GM23248 (cell line): ENCODE data around the gene CD164. TPM values are rescaled to one million over a fixed set of nuclear protein-coding genes. Genes with fewer than 3 reads are reported as not detected.

ENCODE experiments used
- DNase-seq: peaks from one replicate; pipeline ENCODE4 v3.0.0-alpha.2; 2015
- H2AFZ ChIP-seq: fragments of 200-600 bp; sonication (generic); 2 replicates; pipeline ENCODE4 v1.6.1; 2016; ENCODE audit warnings: antibody characterized with exemption
- H3F3A ChIP-seq: fragments of 200-600 bp; sonication (generic); 2 replicates; pipeline ENCODE4 v1.6.1; 2016; ENCODE audit warnings: mild to moderate bottlenecking, antibody characterized with exemption, mixed run types; ENCODE audit not compliant: insufficient read depth
- H3K27ac ChIP-seq: fragments of 200-600 bp; sonication (generic); 2 replicates; pipeline ENCODE4 v1.5.1; 2016; ENCODE audit warnings: mild to moderate bottlenecking
- H3K27me3 ChIP-seq: fragments of 200-600 bp; sonication (generic); replicated peaks from 2 replicates; pipeline ENCODE4 v1.6.1; 2016; ENCODE audit warnings: mild to moderate bottlenecking; ENCODE audit not compliant: insufficient read depth
- H3K36me3 ChIP-seq: fragments of 200-600 bp; sonication (generic); 2 replicates; pipeline ENCODE4 v1.6.1; 2016; ENCODE audit warnings: low read depth, mild to moderate bottlenecking
- H3K4me1 ChIP-seq: fragments of 200-600 bp; sonication (generic); 2 replicates; pipeline ENCODE4 v1.6.1; 2016; ENCODE audit warnings: mild to moderate bottlenecking; ENCODE audit not compliant: insufficient read depth
- H3K4me2 ChIP-seq: fragments of 200-600 bp; sonication (generic); one replicate; pipeline ENCODE4 v1.6.1; 2016; ENCODE audit warnings: mild to moderate bottlenecking; ENCODE audit not compliant: unreplicated experiment
- H3K4me3 ChIP-seq: fragments of 200-600 bp; sonication (generic); 2 replicates; pipeline ENCODE4 v1.5.1; 2016; ENCODE audit warnings: mild to moderate bottlenecking
- H3K79me2 ChIP-seq: fragments of 200-600 bp; sonication (generic); 2 replicates; pipeline ENCODE4 v1.6.1; 2016; ENCODE audit warnings: mild to moderate bottlenecking; ENCODE audit not compliant: insufficient read depth
- H3K9ac ChIP-seq: fragments of 200-600 bp; sonication (generic); 2 replicates; pipeline ENCODE4 v1.6.1; 2016; ENCODE audit warnings: mild to moderate bottlenecking
- H3K9me2 ChIP-seq: fragments of 200-600 bp; sonication (generic); 2 replicates; pipeline ENCODE4 v1.6.1; 2016; ENCODE audit warnings: mixed run types, mild to moderate bottlenecking, moderate library complexity; ENCODE audit not compliant: insufficient read depth
- H3K9me3 ChIP-seq: fragments of 200-600 bp; sonication (generic); one replicate; pipeline ENCODE4 v1.6.1; 2017; ENCODE audit warnings: low read depth
- H4K20me1 ChIP-seq: fragments of 200-600 bp; sonication (generic); 2 replicates; pipeline ENCODE4 v1.6.0; 2016; ENCODE audit not compliant: insufficient read depth
- EZH2 ChIP-seq: fragments of 200-600 bp; sonication (generic); IDR thresholded peaks from 2 replicates; pipeline ENCODE4 v1.6.1; 2018; ENCODE audit warnings: antibody characterized with exemption, mild to moderate bottlenecking; ENCODE audit not compliant: insufficient read depth, poor library complexity, severe bottlenecking
- EZH2phosphoT487 ChIP-seq: fragments of 200-600 bp; sonication (generic); IDR thresholded peaks from 2 replicates; pipeline ENCODE4 v1.6.1; 2018; ENCODE audit warnings: antibody characterized with exemption, moderate library complexity, mild to moderate bottlenecking, low read depth; ENCODE audit not compliant: insufficient read depth
- WGBS, 2 experiments: methylation state at CpG; one replicate each; pipeline ENCODE4 v1.1.6; 2015 to 2017; ENCODE audit warnings: low lambda C conversion rate in 2 of 2, low coverage in 1 of 2; ENCODE audit errors: missing lambda C conversion rate in 2 of 2; 5-methylcytosine and 5-hydroxymethylcytosine counted together
- in situ Hi-C: fragments of 300-500 bp; cut with MboI; formaldehyde crosslinking; loops from 2 replicates; pipeline ENCODE4 v1.15.0; 2020
- polyA plus RNA-seq: library from polyadenylated mRNA; unstranded; fragments of >200 nt; fragmentation: Nextera tagmentation; extraction: Ambion mirVana; gene quantifications from 2 replicates; pipeline ENCODE4 v1.2.1, GENCODE V29; 2016
- total RNA-seq: library from RNA; depleted of rRNA; stranded (reverse); fragments of >200 nt; shearing (Covaris generic); gene quantifications from 2 replicates; pipeline ENCODE4 v1.2.3, GENCODE V29; 2014

The CD164 gene
- total and polyA plus RNA-seq, 2 experiments from 2014 or later, result 302 to 437 TPM

GRCh38 chr6:109360791-109361190, 21.5 kb downstream of the CD164 start:
- no peak for DNase-seq
- peaks cover 57% of the 10 kb centered on the region for H3K36me3 ChIP-seq

GRCh38 chr6:109360281-109360680, 22.0 kb downstream of the CD164 start:
- in situ Hi-C loops, result no loop called here
- H3K27me3 ChIP-seq, result no peaks in the 10 kb centered on the region
- WGBS, 2 experiments, result 95 to 96% methylated on average over 1 of the region's 1 CpG
- H3K4me1 ChIP-seq, result no peaks in the 10 kb centered on the region
- no peaks in the 10 kb centered on the region for H4K20me1 ChIP-seq
- H3K27ac ChIP-seq, result no peak overlapping the region
- no peak overlapping the region for H3K4me2 ChIP-seq
- no peak overlapping the region for H3K4me3 ChIP-seq
- H3K79me2 ChIP-seq, result peaks cover 49% of the 10 kb centered on the region
- no peak overlapping the region for H2AFZ ChIP-seq
- H3K9me2 ChIP-seq, result no peaks in the 10 kb centered on the region
- no peaks in the 10 kb centered on the region for H3K9me3 ChIP-seq
- no peak for DNase-seq
- TF ChIP-seq EZH2phosphoT487, result no peak
- no peak overlapping the region for H3K9ac ChIP-seq
- peaks cover 58% of the 10 kb centered on the region for H3K36me3 ChIP-seq
- H3F3A ChIP-seq, result peaks cover 11% of the 10 kb centered on the region; the same call in 1 of the 2 replicates

More at GRCh38 chr6:109360791-109361190, 21.5 kb downstream of the CD164 start:
- H2AFZ ChIP-seq, result no peak overlapping the region
- peaks cover 54% of the 10 kb centered on the region for H3K79me2 ChIP-seq
- no peaks in the 10 kb centered on the region for H3K27me3 ChIP-seq
- H3F3A ChIP-seq, result 0 out of 2 replicates have a peak, but pooled peaks cover 7% of the 10 kb centered on the region
- H3K9ac ChIP-seq, result no peak overlapping the region
- H3K4me3 ChIP-seq, result no peak overlapping the region
- H3K27ac ChIP-seq, result no peak overlapping the region
- no peaks in the 10 kb centered on the region for H3K4me1 ChIP-seq
- H3K9me3 ChIP-seq, result no peaks in the 10 kb centered on the region
- no peak overlapping the region for H3K4me2 ChIP-seq
- no peaks in the 10 kb centered on the region for H4K20me1 ChIP-seq
- no peak for TF ChIP-seq EZH2phosphoT487
- no peak for TF ChIP-seq EZH2
- in situ Hi-C loops, result no loop called here
- no peaks in the 10 kb centered on the region for H3K9me2 ChIP-seq

- no peak for DNase-seq
- 0 out of 2 replicates have a peak, but pooled peaks cover 5% of the 10 kb centered on the region for H3K4me1 ChIP-seq
- 95 to 97% methylated on average over 2 of the region's 2 CpGs for WGBS, 2 experiments
- no peaks in the 10 kb centered on the region for H3K9me2 ChIP-seq
- H2AFZ ChIP-seq, result no peak overlapping the region
- H3F3A ChIP-seq, result peaks cover 12% of the 10 kb centered on the region; the same call in 1 of the 2 replicates
- no peak overlapping the region for H3K27ac ChIP-seq
- in situ Hi-C loops, result no loop called here
- no peaks in the 10 kb centered on the region for H3K9me3 ChIP-seq
- H3K36me3 ChIP-seq, result peaks cover 54% of the 10 kb centered on the region
- H3K9ac ChIP-seq, result no peak overlapping the region
- no peak overlapping the region for H3K4me3 ChIP-seq
- H4K20me1 ChIP-seq, result no peaks in the 10 kb centered on the region
- no peak overlapping the region for H3K4me2 ChIP-seq
- H3K79me2 ChIP-seq, result peaks cover 39% of the 10 kb centered on the region
- no peaks in the 10 kb centered on the region for H3K27me3 ChIP-seq
- no peak for TF ChIP-seq EZH2phosphoT487
- TF ChIP-seq EZH2, result no peak
Observed at GRCh38 chr6:109359248-109359647, 23.0 kb downstream of the CD164 start.

- no peaks in the 10 kb centered on the region for H3K27me3 ChIP-seq
- H3K36me3 ChIP-seq, result peaks cover 50% of the 10 kb centered on the region
- no peak for DNase-seq
- no peak overlapping the region for H3K4me2 ChIP-seq
- no peak overlapping the region for H2AFZ ChIP-seq
- no peak for TF ChIP-seq EZH2phosphoT487
- TF ChIP-seq EZH2, result no peak
- peaks cover 29% of the 10 kb centered on the region for H3K79me2 ChIP-seq
- H4K20me1 ChIP-seq, result no peaks in the 10 kb centered on the region
- H3F3A ChIP-seq, result peaks cover 12% of the 10 kb centered on the region; the same call in 1 of the 2 replicates
- H3K27ac ChIP-seq, result no peak overlapping the region
- H3K9ac ChIP-seq, result no peak overlapping the region
- 0 out of 2 replicates have a peak, but pooled peaks cover 5% of the 10 kb centered on the region for H3K4me1 ChIP-seq
- no peak overlapping the region for H3K4me3 ChIP-seq
- H3K9me2 ChIP-seq, result no peaks in the 10 kb centered on the region
- H3K9me3 ChIP-seq, result no peaks in the 10 kb centered on the region
- in situ Hi-C loops, result no loop called here
Observed at GRCh38 chr6:109358204-109358603, 24.1 kb downstream of the CD164 start.

GRCh38 chr6:109356237-109356636, 26.0 kb downstream of the CD164 start:
- Histone ChIP-seq H3K9me3 (no peaks in the 10 kb centered on the region), H3K9me2 (no peaks in the 10 kb centered on the region), H3K27me3 (no peaks in the 10 kb centered on the region), H3F3A (peaks cover 23% of the 10 kb centered on the region), H3K4me2 (no peak overlapping the region), H3K4me3 (no peak overlapping the region), H3K27ac (no peak overlapping the region), H3K9ac (no peak overlapping the region), H2AFZ (no peak overlapping the region), H4K20me1 (no peaks in the 10 kb centered on the region), H3K4me1 (peaks cover 17% of the 10 kb centered on the region), H3K79me2 (peaks cover 13% of the 10 kb centered on the region), H3K36me3 (peaks cover 42% of the 10 kb centered on the region)
- DNase-seq, result no peak
- WGBS, 2 experiments, result 92 to 97% methylated on average over 3 of the region's 3 CpGs
- in situ Hi-C loops, result no loop called here
- TF ChIP-seq EZH2 (no peak), EZH2phosphoT487 (no peak)
